GM23338 (cell line): ENCODE results near the gene SNUPN.

Source experiments
- CREB1 ChIP-seq: fragments of 250-450 bp; sonication (Bioruptor Pico); IDR thresholded peaks from 2 replicates; pipeline ENCODE4 v1.5.0; 2020; ENCODE audit warnings: low read depth, mild to moderate bottlenecking, moderate library complexity
- EZH2 ChIP-seq: fragments of 200-600 bp; sonication (generic); IDR thresholded peaks from one replicate; pipeline ENCODE4 v1.8.0; 2017; ENCODE audit warnings: antibody characterized with exemption, mild to moderate bottlenecking, low read depth; ENCODE audit not compliant: unreplicated experiment
- JUNB ChIP-seq: IDR thresholded peaks from one replicate; pipeline ENCODE4 v1.6.1; 2016; ENCODE audit warnings: antibody characterized with exemption; ENCODE audit not compliant: unreplicated experiment
- POLR2AphosphoS5 ChIP-seq: IDR thresholded peaks from 2 replicates; pipeline ENCODE4 v1.6.1; 2016; ENCODE audit warnings: antibody characterized with exemption, low read depth
- TF ChIP-seq, protein P1 (sequence below): IDR thresholded peaks from 2 replicates; pipeline ENCODE4 v1.6.1; 2016; ENCODE audit warnings: antibody characterized with exemption
- TF ChIP-seq, protein P2 (sequence below), 2 experiments: fragments of 200-600 bp in 1 of 2; sonication (generic) in 1 of 2; conservative IDR thresholded peaks; 2 replicates each; pipeline versions ENCODE4 v1.5.1 to v1.6.1; 2016 to 2017; ENCODE audit warnings: antibody characterized with exemption in 2 of 2, low read depth in 2 of 2, mild to moderate bottlenecking in 2 of 2, moderate library complexity in 1 of 2
- TF ChIP-seq, protein P3 (sequence below): IDR thresholded peaks from one replicate; pipeline ENCODE4 v1.6.1; 2018; ENCODE audit warnings: antibody characterized with exemption; ENCODE audit not compliant: unreplicated experiment

DNA sequence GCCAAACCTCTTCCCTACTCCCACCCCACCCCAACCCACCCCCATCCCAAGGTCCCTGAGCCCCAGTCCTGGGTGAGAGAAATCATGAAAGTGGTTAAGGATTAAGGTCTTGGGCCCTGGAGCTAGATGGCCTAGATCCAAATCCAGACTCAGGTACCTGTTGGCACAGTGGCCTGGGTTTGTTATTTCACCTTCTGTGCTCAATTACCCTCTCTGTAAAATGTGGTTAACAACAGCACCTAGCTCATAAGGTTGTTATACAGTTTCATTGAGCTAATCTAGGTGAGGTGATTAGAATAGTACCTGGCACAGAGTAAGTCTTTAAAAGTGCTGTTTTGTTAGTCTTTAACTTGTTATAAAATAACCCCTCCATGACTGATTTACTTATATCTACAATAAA lies 6.4 kb upstream of the SNUPN start:
- no peak for TF ChIP-seq EZH2
- no peak for TF ChIP-seq POLR2AphosphoS5
- TF ChIP-seq, protein P1, sequence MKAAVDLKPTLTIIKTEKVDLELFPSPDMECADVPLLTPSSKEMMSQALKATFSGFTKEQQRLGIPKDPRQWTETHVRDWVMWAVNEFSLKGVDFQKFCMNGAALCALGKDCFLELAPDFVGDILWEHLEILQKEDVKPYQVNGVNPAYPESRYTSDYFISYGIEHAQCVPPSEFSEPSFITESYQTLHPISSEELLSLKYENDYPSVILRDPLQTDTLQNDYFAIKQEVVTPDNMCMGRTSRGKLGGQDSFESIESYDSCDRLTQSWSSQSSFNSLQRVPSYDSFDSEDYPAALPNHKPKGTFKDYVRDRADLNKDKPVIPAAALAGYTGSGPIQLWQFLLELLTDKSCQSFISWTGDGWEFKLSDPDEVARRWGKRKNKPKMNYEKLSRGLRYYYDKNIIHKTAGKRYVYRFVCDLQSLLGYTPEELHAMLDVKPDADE: no peak
- no peak for TF ChIP-seq JUNB
- TF ChIP-seq, protein P2, sequence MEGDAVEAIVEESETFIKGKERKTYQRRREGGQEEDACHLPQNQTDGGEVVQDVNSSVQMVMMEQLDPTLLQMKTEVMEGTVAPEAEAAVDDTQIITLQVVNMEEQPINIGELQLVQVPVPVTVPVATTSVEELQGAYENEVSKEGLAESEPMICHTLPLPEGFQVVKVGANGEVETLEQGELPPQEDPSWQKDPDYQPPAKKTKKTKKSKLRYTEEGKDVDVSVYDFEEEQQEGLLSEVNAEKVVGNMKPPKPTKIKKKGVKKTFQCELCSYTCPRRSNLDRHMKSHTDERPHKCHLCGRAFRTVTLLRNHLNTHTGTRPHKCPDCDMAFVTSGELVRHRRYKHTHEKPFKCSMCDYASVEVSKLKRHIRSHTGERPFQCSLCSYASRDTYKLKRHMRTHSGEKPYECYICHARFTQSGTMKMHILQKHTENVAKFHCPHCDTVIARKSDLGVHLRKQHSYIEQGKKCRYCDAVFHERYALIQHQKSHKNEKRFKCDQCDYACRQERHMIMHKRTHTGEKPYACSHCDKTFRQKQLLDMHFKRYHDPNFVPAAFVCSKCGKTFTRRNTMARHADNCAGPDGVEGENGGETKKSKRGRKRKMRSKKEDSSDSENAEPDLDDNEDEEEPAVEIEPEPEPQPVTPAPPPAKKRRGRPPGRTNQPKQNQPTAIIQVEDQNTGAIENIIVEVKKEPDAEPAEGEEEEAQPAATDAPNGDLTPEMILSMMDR (conservative IDR thresholded peaks at IDR 0.05; ENCODE audit: low read depth in 2 of 2): no peak
- TF ChIP-seq, protein P3, sequence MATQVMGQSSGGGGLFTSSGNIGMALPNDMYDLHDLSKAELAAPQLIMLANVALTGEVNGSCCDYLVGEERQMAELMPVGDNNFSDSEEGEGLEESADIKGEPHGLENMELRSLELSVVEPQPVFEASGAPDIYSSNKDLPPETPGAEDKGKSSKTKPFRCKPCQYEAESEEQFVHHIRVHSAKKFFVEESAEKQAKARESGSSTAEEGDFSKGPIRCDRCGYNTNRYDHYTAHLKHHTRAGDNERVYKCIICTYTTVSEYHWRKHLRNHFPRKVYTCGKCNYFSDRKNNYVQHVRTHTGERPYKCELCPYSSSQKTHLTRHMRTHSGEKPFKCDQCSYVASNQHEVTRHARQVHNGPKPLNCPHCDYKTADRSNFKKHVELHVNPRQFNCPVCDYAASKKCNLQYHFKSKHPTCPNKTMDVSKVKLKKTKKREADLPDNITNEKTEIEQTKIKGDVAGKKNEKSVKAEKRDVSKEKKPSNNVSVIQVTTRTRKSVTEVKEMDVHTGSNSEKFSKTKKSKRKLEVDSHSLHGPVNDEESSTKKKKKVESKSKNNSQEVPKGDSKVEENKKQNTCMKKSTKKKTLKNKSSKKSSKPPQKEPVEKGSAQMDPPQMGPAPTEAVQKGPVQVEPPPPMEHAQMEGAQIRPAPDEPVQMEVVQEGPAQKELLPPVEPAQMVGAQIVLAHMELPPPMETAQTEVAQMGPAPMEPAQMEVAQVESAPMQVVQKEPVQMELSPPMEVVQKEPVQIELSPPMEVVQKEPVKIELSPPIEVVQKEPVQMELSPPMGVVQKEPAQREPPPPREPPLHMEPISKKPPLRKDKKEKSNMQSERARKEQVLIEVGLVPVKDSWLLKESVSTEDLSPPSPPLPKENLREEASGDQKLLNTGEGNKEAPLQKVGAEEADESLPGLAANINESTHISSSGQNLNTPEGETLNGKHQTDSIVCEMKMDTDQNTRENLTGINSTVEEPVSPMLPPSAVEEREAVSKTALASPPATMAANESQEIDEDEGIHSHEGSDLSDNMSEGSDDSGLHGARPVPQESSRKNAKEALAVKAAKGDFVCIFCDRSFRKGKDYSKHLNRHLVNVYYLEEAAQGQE: no peak
- TF ChIP-seq CREB1: no peak
